HFF-Myc (cell line): Measurements from ENCODE around the gene COMMD1.
"Not testable (repeated sequence)": the region's sequence is repeated elsewhere in the genome, so short reads cannot be mapped to it uniquely, and the experiment has no call there.

Source experiments
- DNase-seq: peaks from one replicate; pipeline ENCODE4 v3.0.0-alpha.2; 2011; ENCODE audit warnings: low read depth; ENCODE audit errors: extremely low read depth
- H3K4me3 ChIP-seq: replicated peaks from 2 replicates; pipeline ENCODE4 v1.5.1; 2011; ENCODE audit warnings: low read depth, mild to moderate bottlenecking, control low read depth, low read length
- TF ChIP-seq, protein P1 (sequence below): IDR thresholded peaks from 2 replicates; pipeline ENCODE4 v1.5.1; 2012; ENCODE audit warnings: mild to moderate bottlenecking, low read depth, low read length, control low read depth; ENCODE audit errors: missing control alignments

The COMMD1 gene

DNA sequence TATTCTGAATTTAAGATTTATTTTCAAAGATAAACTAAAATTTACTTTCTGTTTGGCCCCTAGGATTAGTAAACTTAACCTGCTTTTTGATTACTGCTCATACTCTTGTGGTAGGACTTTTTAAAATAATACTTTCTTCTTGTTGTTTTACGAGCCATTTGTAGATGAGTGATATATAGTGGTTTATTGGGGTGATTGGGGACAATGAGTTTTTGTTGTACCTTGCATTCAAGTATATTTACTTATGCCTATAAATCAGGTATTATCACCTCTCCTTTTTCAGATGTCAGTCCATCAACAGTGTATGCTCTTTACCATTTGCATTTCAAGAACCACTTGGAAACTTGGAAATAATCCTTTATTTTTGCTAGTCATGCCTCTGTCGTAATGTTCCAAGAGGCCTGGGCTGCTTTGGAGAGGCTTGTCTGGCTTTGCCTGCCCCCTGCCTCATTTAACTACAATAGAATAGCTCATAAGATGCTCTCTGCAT is 131.3 kb downstream of the COMMD1 start:
- TF ChIP-seq, protein P1, sequence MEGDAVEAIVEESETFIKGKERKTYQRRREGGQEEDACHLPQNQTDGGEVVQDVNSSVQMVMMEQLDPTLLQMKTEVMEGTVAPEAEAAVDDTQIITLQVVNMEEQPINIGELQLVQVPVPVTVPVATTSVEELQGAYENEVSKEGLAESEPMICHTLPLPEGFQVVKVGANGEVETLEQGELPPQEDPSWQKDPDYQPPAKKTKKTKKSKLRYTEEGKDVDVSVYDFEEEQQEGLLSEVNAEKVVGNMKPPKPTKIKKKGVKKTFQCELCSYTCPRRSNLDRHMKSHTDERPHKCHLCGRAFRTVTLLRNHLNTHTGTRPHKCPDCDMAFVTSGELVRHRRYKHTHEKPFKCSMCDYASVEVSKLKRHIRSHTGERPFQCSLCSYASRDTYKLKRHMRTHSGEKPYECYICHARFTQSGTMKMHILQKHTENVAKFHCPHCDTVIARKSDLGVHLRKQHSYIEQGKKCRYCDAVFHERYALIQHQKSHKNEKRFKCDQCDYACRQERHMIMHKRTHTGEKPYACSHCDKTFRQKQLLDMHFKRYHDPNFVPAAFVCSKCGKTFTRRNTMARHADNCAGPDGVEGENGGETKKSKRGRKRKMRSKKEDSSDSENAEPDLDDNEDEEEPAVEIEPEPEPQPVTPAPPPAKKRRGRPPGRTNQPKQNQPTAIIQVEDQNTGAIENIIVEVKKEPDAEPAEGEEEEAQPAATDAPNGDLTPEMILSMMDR, result no peak

DNA sequence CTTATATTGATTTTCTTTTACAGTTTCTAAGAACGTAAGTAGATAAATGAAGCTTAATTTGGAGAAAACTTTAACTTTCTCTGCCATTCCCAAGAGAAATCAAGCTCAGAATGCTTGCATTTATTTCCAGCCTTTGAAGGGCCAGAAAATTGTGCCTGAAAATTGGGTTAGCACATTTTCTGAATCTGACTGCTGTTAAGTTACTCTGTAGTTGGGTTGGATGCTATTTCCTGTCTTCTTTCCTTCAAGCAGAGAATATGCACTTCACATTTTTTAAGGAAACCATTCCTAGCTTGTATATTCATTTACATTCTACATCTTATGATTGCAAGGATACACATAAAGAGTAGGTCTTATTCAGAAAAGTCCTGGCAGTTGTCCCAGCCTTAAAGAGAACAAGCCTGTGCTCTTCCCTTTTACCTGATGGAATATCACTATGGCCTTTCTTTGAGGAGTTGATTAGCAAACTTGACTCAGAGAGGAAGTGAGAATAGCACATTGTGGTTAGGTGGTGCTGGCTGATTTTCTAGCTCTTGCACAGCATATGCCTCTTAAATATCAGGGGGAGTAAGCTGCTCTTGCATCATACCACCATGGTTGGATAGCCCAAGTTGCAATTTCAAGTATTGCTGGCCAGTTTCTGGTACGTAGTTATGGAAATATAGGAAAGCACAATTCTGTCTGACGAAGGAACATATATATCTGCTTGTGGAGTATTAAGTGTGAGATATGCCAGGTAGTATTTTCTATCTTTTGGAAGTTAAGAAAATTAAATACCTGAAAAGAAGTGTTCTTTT is 133.7 kb downstream of the COMMD1 start:
- TF ChIP-seq, protein P1, result no peak
- peak; percentile 12 for DNase-seq
- H3K4me3 ChIP-seq, result no peak overlapping the region

More for the DNA sequence above, 131.3 kb downstream of the COMMD1 start:
- H3K4me3 ChIP-seq, result no peak overlapping the region
- no peak for DNase-seq

DNA sequence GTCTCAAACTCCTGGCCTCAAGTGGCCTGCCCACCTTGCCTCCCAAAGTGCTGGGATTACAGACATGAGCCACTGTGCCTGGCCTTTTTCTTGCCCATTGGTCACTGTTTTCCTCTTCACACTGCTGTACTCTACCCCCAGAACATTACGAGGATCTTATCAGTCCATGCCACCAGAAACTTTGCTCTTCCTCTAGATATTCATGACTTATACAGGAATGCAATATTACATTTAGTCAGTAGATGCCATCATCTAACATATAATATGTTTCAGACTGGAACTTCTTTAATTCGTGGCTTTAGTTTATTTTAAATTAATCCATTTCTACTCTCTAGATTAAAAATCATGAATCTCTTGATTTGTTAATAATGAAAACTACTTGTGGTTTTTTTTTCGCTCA is 135.5 kb downstream of the COMMD1 start:
- H3K4me3 ChIP-seq, result no peak overlapping the region
- DNase-seq, result no peak
- TF ChIP-seq, protein P1, result no peak

DNA sequence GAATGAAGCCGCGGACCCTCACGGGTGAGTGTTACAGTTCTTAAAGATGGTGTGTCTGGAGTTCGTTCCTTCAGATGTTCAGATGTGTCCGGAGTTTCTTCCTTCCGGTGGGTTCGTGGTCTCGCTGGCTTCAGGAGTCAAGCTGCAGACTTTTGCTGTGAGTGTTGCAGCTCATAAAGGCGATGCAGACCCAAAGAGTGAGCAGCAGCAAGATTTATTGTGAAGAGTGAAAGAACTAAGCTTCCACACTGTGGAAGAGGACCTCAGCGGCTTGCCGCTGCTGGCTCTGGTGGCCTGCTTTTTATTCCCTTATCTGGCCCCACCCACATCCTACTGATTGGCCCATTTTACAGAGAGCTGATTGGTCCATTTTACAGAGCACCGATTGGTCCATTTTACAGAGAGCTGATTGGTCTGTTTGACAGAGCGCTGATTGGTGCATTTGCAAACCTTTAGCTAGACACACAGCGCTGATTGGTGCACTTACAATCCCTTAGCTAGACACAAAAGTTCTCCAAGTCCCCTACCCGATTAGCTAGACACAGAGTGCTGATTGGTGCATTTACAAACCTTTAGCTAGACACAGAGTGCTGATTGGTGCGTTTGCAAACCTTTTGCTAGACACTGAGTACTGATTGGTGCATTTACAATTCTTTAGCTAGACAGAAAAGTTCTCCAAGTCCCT is 136.4 kb downstream of the COMMD1 start:
- DNase-seq, H3K4me3 ChIP-seq: not testable (repeated sequence)

DNA sequence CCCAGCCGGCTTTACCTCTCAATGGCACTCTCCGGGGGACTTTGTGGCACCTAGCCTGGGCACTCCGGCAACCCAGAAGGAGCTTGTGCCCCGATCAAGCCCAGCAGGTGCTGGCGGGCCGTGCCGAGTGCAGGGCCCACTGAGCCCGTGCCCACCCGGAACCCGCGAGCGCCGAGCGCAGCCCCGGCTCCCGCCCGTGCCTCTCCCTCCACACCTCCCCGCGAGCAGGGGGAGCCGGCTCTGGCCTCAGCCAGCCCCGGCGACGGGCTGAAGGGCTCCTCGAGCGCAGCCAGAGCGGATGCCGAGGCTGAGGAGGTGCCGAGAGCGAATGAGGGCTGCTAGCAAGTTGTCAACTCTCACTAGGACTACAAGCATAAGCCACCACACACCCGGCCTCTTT is 136.9 kb downstream of the COMMD1 start:
- no peak for DNase-seq
- H3K4me3 ChIP-seq, result no peak overlapping the region
- TF ChIP-seq, protein P1, result no peak

DNA sequence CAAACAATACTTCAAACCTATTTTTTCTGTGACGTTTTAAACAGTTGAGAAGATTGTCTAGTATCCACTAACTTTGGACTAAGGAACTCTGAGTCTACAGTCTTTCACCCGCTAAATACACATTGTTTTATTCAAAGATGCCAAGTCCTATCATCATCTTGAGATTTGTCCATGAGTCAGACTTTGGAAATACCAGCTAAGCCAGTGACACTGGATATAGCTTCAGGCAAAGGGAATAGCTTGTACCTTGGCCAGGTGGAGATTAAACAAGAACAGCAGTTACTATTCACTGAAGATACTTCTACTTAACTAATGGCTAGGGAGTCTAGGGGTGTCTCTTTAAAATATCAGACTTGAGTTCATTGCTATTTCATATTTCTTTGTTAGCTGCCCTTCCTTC is 137.5 kb downstream of the COMMD1 start:
- H3K4me3 ChIP-seq, result no peak overlapping the region
- DNase-seq, result no peak
- TF ChIP-seq, protein P1, result no peak

DNA sequence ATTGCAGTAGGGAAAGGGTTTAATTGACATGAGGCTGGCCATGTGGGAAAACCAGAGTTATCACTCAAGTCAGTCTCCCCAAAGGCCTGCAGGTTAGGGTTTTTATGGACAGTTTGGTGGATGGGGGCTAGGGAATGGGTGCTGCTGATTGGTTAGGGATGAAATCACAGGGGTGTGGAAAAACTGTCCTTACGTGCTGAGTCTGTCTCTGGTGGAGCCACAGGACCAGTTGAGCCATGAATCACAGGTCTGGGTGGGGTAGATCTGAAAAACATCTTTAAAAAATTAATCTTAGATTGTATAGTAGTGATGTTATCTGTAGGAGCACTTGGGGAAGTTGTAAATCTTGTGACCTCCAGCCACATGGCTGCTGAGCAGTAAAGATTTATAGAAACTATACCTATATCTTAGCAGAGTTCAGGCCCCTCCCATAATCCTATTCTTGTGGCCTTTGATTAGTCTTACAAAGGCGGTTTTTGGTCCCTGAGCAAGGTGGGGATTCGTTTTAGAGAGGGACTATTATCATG is 139.6 kb downstream of the COMMD1 start:
- TF ChIP-seq, protein P1, result no peak
- H3K4me3 ChIP-seq, result no peak overlapping the region
- DNase-seq, result no peak
